Epithelial cell of esophagus (primary cell): ENCODE measurements around the gene ASB18.

Experiments used
- DNase-seq: peaks from one replicate; pipeline ENCODE4 v3.0.0; 2010; ENCODE audit warnings: low read depth
- H3K4me3 ChIP-seq: 2 replicates; pipeline ENCODE4 v1.5.1; 2011; ENCODE audit warnings: mild to moderate bottlenecking, low read length, control low read depth
- CTCF ChIP-seq: IDR thresholded peaks from 2 replicates; pipeline ENCODE4 v1.5.1; 2011; ENCODE audit warnings: low read depth, mild to moderate bottlenecking, low read length, control low read depth, inconsistent platforms; ENCODE audit not compliant: insufficient read depth; ENCODE audit errors: missing control alignments

ASB18 gene

GRCh38 chr2:236170590-236171165, 93.5 kb downstream of the ASB18 start:
- no peak for DNase-seq
- H3K4me3 ChIP-seq = no peak overlapping the region
- no peak for TF ChIP-seq CTCF

DNA sequence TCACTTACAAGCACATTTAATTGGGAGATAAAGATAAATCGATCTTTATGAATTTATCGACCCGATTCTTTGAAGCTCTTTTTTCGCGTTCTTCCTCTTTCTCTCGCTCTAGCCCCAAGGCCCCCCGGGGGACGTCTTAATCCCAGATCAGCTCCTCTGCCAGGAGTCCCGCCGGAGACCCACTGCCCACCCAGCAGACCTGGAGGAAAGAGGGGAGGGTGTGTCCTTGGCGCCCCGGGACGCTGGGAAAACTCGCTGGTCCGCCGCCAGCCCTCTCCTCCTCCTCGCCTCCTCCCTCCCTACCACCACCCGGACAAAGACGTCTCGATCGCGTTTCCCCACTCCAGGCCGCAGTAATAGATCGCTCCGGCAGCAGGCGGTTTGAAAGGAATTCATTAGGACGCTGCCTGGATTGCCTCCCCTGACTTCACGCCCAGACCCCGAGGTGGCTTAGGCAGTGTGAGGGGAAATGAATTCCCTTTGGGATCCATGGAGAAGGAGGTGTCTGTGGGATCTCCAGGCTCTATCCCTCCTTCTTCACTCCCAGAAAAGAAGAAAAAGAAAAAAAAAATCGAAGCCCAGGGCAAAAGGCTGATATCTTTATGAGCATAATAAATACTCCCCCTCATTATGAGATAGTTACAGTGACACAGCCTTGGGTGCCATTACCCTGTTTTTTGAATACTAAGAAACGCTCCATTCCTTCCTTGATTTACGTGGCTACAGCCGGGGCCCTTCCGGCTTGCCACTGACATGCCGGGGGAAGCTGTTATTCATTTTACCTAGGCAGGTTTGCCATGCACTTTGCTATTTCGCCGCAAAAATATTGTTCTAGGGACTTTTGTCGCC, 94.2 kb downstream of the ASB18 start:
- no peak for TF ChIP-seq CTCF
- H3K4me3 ChIP-seq = no peak overlapping the region
- DNase-seq = no peak

DNA sequence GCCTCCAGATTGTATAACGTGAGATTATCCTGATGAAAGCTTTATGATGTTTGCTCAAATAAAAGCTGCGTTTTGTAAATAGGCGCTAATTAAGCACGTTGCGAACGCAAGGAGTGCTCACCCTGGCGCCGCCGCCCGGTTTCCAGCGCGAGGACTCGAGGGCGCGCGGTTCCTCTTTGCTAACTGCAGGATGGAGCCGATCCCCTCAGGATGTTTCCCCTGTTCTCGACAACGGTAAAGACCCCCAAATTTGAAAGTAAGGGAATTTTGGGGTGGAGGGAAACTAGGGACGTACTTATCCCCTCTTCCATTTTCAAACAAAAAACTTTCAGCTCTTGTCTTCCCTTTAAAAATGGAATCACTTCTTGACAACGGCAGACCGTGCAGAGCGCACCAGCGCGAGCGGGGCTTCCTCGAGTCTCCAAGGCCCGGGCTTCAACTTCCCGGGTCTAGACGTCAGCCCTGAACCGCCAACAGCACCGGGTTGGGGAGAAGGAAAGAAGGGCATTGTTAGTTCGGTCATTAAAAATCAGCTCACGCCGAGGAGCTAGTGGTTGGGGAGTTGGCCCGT, 95.0 kb downstream of the ASB18 start:
- no peak for DNase-seq
- H3K4me3 ChIP-seq = no peak overlapping the region

DNA sequence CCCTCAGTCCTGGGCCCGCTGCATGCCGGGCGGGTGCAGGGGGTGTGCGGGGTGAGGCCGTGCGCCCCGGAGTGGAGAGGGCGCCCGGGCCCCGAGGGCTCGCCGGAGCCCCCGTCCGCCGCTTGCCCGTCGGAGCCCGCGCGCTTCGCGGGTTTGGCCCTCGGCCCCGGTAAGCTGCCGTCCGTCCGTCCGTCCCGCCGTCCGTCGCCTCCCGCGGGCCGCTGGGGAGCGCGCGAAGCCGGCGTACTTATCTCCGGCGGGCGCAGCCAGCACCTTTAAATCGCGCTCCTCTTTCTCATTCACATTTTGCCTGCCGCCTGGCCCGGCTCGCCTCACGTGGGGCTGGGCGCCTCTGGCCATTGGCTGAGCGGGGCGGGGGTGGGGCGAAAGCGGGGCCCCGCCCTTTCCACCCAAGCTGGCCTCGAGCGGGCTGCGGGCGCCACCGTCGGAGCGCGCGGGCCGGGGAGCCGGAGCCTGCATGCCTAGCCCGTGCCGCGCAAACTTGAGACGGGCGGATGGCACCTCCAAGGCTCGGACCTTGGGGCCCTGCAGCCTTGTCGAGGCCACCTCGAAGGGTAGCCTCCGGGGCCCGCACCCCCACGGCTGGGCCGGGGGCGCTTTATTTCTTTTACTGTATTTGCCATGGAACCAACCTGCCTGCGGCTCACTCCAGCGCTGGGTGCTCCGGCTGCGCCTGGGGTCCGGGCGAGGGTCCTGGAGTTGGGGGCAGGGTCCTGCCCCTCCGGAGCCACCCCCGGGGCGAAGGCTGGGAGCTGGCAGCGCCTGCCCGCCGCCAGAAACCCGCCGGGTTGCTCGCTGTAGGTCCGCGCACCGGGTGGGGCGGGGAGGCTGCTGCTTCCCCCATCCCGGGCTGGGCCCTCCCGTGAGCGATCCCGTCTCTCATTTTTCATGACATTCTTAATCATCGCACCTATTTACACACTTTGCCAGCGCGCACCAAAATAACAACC, 95.8 kb downstream of the ASB18 start, which contains the start of gene GBX2:
Gene GBX2 (minus strand): TSS at position 277 of the 971 bp plus-strand sequence. CDS start 415 bp downstream, outside the sequence.
- peak; percentile 81 for DNase-seq
- no peak within 1 kb of the TSS for H3K4me3 ChIP-seq
- TF ChIP-seq CTCF = no peak

More for the DNA sequence above, 95.0 kb downstream of the ASB18 start:
- no peak for TF ChIP-seq CTCF

DNA sequence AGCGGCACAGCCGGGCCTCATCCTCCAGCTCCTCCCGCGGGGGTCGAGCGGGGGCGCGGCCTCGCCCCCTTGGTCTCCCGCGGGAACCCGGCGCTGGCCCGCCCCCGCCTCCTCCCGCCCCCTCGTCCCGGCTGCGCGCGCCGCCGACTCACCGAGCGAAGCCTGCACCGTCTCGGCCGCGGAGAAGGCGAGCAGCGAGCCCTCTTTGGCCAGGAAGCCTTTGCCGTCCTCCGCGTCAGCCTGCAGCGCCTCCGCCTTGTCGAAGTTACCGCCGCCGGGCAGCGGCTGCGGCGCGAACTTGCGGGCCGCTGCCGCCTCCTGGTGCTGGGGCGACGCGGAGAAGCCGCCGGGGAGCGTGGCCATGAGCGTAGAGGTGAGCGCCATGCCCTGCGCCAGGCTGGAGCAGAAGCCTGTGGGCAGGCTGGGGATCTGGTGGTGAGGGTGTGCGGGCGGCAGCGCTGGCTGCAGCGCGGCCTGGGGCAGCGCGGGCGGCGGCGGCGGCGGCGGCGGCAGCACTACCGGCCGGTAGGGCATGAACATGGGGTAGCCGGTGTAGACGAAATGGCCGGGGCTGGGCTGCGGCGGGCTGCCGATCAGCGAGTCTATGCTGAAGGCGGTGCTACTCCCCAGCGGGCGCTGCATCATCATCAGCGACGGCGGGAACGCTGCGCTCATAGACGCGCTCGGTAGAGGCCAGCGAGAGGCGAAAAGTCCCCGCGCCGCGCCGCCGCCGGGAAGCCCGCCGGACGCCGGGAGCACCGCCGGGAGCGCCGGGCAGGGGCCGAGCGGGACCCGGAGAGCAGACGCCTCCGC, 96.7 kb downstream of the ASB18 start:
- DNase-seq = peak; percentile 65
- no peak overlapping the region for H3K4me3 ChIP-seq
- peak; percentile 7 for TF ChIP-seq CTCF

DNA sequence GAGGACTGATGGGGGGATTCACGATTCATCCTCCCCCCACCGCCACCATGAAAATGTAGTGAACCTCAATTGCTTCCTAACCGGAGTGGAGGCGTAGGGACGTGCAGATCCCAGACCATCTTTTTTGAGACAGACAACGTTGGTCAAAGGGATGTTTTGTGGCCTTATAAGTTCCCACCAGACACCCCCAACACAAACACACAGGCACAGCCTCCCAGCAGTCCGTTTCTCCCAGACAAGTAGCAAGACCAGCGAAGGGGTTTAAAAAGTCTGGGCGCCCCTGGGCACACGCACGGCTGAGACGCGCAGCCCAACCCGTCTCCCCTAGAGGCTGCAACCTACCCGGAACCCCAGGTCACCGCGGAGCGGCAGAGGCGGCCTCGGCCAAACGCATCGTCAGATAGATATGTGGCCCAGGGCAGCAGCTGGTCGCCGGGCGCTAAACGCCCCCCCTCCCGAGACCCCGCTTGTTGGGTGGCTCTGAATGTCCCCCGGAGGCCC, 97.4 kb downstream of the ASB18 start:
- no peak overlapping the region for H3K4me3 ChIP-seq
- TF ChIP-seq CTCF = no peak
- no peak for DNase-seq
